GM23338 (cell line): ENCODE results near the gene COX11. TPM values are rescaled to one million over a fixed set of nuclear protein-coding genes. Genes with fewer than 3 reads are reported as not detected.

Source experiments
- ATAC-seq: fragments of 200-7000 bp; cut with Tn5 transposase; 3 replicates; pipeline ENCODE4 v1.9.1; 2020
- DNase-seq: peaks from one replicate; pipeline ENCODE4 v3.0.0-alpha.2; 2015; ENCODE audit warnings: low spot score
- H2AFZ ChIP-seq: fragments of 200-600 bp; sonication (generic); 2 replicates; pipeline ENCODE4 v1.8.0; 2016; ENCODE audit warnings: antibody characterized with exemption, mild to moderate bottlenecking, moderate library complexity
- H3F3A ChIP-seq: fragments of 200-600 bp; sonication (generic); replicated peaks from 2 replicates; pipeline ENCODE4 v1.8.0; 2017; ENCODE audit warnings: antibody characterized with exemption, mixed run types, low read depth
- H3K27ac ChIP-seq: fragments of 200-600 bp; sonication (generic); 2 replicates; pipeline ENCODE4 v1.6.1; 2016; ENCODE audit warnings: low read depth
- H3K27me3 ChIP-seq: fragments of 200-600 bp; sonication (generic); 2 replicates; pipeline ENCODE4 v1.8.0; 2016; ENCODE audit warnings: mild to moderate bottlenecking, mixed run types, moderate library complexity; ENCODE audit not compliant: insufficient read depth
- H3K36me3 ChIP-seq: fragments of 200-600 bp; sonication (generic); 2 replicates; pipeline ENCODE4 v1.8.0; 2016; ENCODE audit warnings: mild to moderate bottlenecking; ENCODE audit not compliant: insufficient read depth
- H3K4me1 ChIP-seq: fragments of 200-600 bp; sonication (generic); 2 replicates; pipeline ENCODE4 v1.8.0; 2016; ENCODE audit warnings: mild to moderate bottlenecking, moderate library complexity; ENCODE audit not compliant: insufficient read depth
- H3K4me2 ChIP-seq: fragments of 200-600 bp; sonication (generic); 2 replicates; pipeline ENCODE4 v1.7.1; 2017; ENCODE audit warnings: mixed run types
- H3K4me3 ChIP-seq: fragments of 200-600 bp; sonication (generic); 2 replicates; pipeline ENCODE4 v1.6.1; 2016; ENCODE audit warnings: mixed run types
- H3K79me2 ChIP-seq: fragments of 200-600 bp; sonication (generic); replicated peaks from 2 replicates; pipeline ENCODE4 v1.8.0; 2017; ENCODE audit warnings: mild to moderate bottlenecking; ENCODE audit not compliant: insufficient read depth
- H3K9me2 ChIP-seq: fragments of 200-600 bp; sonication (generic); 2 replicates; pipeline ENCODE4 v1.8.0; 2017; ENCODE audit not compliant: insufficient read depth
- H4K20me1 ChIP-seq: fragments of 200-600 bp; sonication (generic); replicated peaks from 2 replicates; pipeline ENCODE4 v1.8.0; 2017; ENCODE audit warnings: mild to moderate bottlenecking; ENCODE audit not compliant: insufficient read depth
- H3K27ac Mint-ChIP-seq: 2 replicates; pipeline ENCODE4 v1.8.0; 2020; ENCODE audit warnings: inconsistent platforms, mild to moderate bottlenecking, moderate library complexity, mixed read lengths
- H3K27me3 Mint-ChIP-seq: 3 replicates; pipeline ENCODE4 v1.8.0; 2022; ENCODE audit warnings: low read depth, mild to moderate bottlenecking, moderate library complexity, mixed read lengths, inconsistent platforms; ENCODE audit not compliant: insufficient read depth, poor library complexity
- H3K36me3 Mint-ChIP-seq: 3 replicates; pipeline ENCODE4 v1.8.0; 2021; ENCODE audit warnings: low read depth, mild to moderate bottlenecking, inconsistent platforms, moderate library complexity, mixed read lengths
- H3K4me1 Mint-ChIP-seq: 3 replicates; pipeline ENCODE4 v1.8.0; 2020; ENCODE audit warnings: mild to moderate bottlenecking, inconsistent platforms, mixed read lengths
- H3K4me3 Mint-ChIP-seq: 3 replicates; pipeline ENCODE4 v1.8.0; 2021; ENCODE audit warnings: moderate library complexity, mild to moderate bottlenecking, inconsistent platforms, mixed read lengths
- H3K9me3 Mint-ChIP-seq: 3 replicates; pipeline ENCODE4 v1.8.0; 2020; ENCODE audit warnings: moderate library complexity, mild to moderate bottlenecking, inconsistent platforms, mixed read lengths
- CREB1 ChIP-seq: fragments of 250-450 bp; sonication (Bioruptor Pico); IDR thresholded peaks from 2 replicates; pipeline ENCODE4 v1.5.0; 2020; ENCODE audit warnings: low read depth, mild to moderate bottlenecking, moderate library complexity
- CTCF ChIP-seq, 2 experiments: fragments of 200-600 bp in 1 of 2; sonication (generic) in 1 of 2; conservative IDR thresholded peaks; 2 replicates each; pipeline versions ENCODE4 v1.5.1 to v1.6.1; 2016 to 2017; ENCODE audit warnings: antibody characterized with exemption in 2 of 2, low read depth in 2 of 2, mild to moderate bottlenecking in 2 of 2, moderate library complexity in 1 of 2
- ETS1 ChIP-seq: IDR thresholded peaks from 2 replicates; pipeline ENCODE4 v1.6.1; 2016; ENCODE audit warnings: antibody characterized with exemption
- EZH2phosphoT487 ChIP-seq: fragments of 200-600 bp; sonication (generic); IDR thresholded peaks from one replicate; pipeline ENCODE4 v1.8.1; 2018; ENCODE audit warnings: antibody characterized with exemption; ENCODE audit not compliant: unreplicated experiment
- JUNB ChIP-seq: IDR thresholded peaks from one replicate; pipeline ENCODE4 v1.6.1; 2016; ENCODE audit warnings: antibody characterized with exemption; ENCODE audit not compliant: unreplicated experiment
- NANOG ChIP-seq: IDR thresholded peaks from 2 replicates; pipeline ENCODE4 v1.6.1; 2016; ENCODE audit warnings: antibody characterized with exemption, borderline replicate concordance
- POLR2AphosphoS5 ChIP-seq: IDR thresholded peaks from 2 replicates; pipeline ENCODE4 v1.6.1; 2016; ENCODE audit warnings: antibody characterized with exemption, low read depth
- REST ChIP-seq: IDR thresholded peaks from one replicate; pipeline ENCODE4 v1.6.1; 2018; ENCODE audit warnings: antibody characterized with exemption; ENCODE audit not compliant: unreplicated experiment
- ZNF114 ChIP-seq: fragments of 250-450 bp; sonication (Bioruptor Pico); IDR thresholded peaks from 2 replicates; pipeline ENCODE4 v1.5.0; 2020; ENCODE audit warnings: mild to moderate bottlenecking, moderate library complexity
- ZNF462 ChIP-seq: fragments of 250-450 bp; sonication (Bioruptor Pico); IDR thresholded peaks from 2 replicates; pipeline ENCODE4 v1.5.0; 2020; ENCODE audit warnings: mild to moderate bottlenecking, moderate library complexity
- polyA plus RNA-seq: library from polyadenylated mRNA; unstranded; fragments of >200 nt; fragmentation: Nextera tagmentation; extraction: Ambion mirVana; gene quantifications from 2 replicates; pipeline ENCODE4 v1.2.1, GENCODE V29; 2016
- total RNA-seq: library from RNA; depleted of rRNA; stranded (reverse); fragments of >200 nt; shearing (Covaris generic); gene quantifications from 2 replicates; pipeline ENCODE4 v1.2.3, GENCODE V29; 2014

Gene COX11
- total and polyA plus RNA-seq, 2 experiments from 2014 or later, result 53.7 to 56.7 TPM

- TF ChIP-seq JUNB (no peak), ETS1 (no peak), NANOG (no peak), POLR2AphosphoS5 (no peak), REST (no peak), CREB1 (CRISPR knock-in tag) (no peak), CTCF (conservative IDR thresholded peaks at IDR 0.05; ENCODE audit: low read depth in 2 of 2) (no peak), EZH2phosphoT487 (no peak), ZNF114 (no peak)
Measured at GRCh38 chr17:54937426-54937825, 31.0 kb downstream of the COX11 start (continued).

- H2AFZ ChIP-seq, result no peak overlapping the region
- no peaks in the 10 kb centered on the region for H3K27me3 Mint-ChIP-seq
- H3K9me2 ChIP-seq, result no peaks in the 10 kb centered on the region
- H3K36me3 Mint-ChIP-seq, result peaks cover 87% of the 10 kb centered on the region
- DNase-seq (no peak), ATAC-seq (no peak)
- H3K36me3 ChIP-seq, result peaks cover 74% of the 10 kb centered on the region
- H3K4me3 Mint-ChIP-seq, result no peak overlapping the region
- 0 out of 2 replicates have a peak, but pooled peaks cover 3% of the 10 kb centered on the region for H4K20me1 ChIP-seq
- H3K4me3 ChIP-seq, result no peak overlapping the region
- H3K27ac ChIP-seq, result no peak overlapping the region
- H3K4me1 ChIP-seq, result no peaks in the 10 kb centered on the region
- H3K79me2 ChIP-seq, result no peaks in the 10 kb centered on the region
- H3K27ac Mint-ChIP-seq, result no peak overlapping the region
- H3K27me3 ChIP-seq, result no peaks in the 10 kb centered on the region
- no peaks in the 10 kb centered on the region for H3F3A ChIP-seq
- no peak overlapping the region for H3K4me2 ChIP-seq
- no peaks in the 10 kb centered on the region for H3K4me1 Mint-ChIP-seq
- H3K9me3 Mint-ChIP-seq, result no peaks in the 10 kb centered on the region
- no peak for TF ChIP-seq CTCF (conservative IDR thresholded peaks at IDR 0.05; ENCODE audit: low read depth in 2 of 2)
- TF ChIP-seq ZNF462 (CRISPR knock-in tag), result no peak
Measured at GRCh38 chr17:54937018-54937417, 31.4 kb downstream of the COX11 start.
